Measurements from ENCODE around the gene NCAPG2. TPM values are rescaled to one million over a fixed set of nuclear protein-coding genes. Genes with fewer than 3 reads are reported as not detected.

Gene NCAPG2
- total RNA-seq, 2 experiments from 2014 or later: 139 to 173 TPM

DNA sequence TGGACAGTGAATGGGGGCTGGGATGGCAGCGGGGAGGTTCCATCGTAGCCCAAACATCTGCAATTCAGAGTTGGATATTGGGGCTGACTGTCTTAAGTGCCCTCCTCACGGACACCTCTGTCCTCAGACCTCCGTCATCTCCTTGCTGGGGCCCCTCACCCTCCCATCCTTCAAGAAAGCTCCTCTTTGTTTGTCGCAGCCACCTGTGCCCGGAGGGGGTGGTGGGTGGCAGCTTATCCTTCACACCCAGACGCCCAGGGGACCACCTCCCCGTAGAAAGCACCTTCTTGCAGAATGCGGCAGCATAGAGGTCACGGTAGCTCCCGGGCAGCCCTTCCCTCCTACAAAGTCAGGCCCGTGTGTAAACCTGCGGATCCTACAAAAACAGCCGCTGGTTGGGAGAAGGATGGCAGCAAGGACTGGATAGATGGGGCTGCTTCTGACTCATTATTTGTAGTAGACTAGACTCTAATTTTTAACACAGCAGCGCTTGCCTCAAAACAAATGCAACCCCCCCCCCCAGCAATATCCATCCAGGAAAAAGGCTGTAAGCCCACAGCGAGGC lies 115.6 kb downstream of the NCAPG2 start:
- H3K9me3 Mint-ChIP-seq: peaks cover 4% of the 10 kb centered on the region
- no peaks in the 10 kb centered on the region for H3K36me3 Mint-ChIP-seq (ENCODE audit: low read depth)
- no peak for DNase-seq
- ChIA-PET POLR2A (no interaction called here), CTCF (no interaction called here)
- peaks cover 45% of the 10 kb centered on the region for H3K27me3 Mint-ChIP-seq
- H3K4me3 Mint-ChIP-seq: peak overlapping the region; percentile 6
- no peak overlapping the region for H3K27ac Mint-ChIP-seq
- H3K4me1 Mint-ChIP-seq: peaks cover 4% of the 10 kb centered on the region

DNA sequence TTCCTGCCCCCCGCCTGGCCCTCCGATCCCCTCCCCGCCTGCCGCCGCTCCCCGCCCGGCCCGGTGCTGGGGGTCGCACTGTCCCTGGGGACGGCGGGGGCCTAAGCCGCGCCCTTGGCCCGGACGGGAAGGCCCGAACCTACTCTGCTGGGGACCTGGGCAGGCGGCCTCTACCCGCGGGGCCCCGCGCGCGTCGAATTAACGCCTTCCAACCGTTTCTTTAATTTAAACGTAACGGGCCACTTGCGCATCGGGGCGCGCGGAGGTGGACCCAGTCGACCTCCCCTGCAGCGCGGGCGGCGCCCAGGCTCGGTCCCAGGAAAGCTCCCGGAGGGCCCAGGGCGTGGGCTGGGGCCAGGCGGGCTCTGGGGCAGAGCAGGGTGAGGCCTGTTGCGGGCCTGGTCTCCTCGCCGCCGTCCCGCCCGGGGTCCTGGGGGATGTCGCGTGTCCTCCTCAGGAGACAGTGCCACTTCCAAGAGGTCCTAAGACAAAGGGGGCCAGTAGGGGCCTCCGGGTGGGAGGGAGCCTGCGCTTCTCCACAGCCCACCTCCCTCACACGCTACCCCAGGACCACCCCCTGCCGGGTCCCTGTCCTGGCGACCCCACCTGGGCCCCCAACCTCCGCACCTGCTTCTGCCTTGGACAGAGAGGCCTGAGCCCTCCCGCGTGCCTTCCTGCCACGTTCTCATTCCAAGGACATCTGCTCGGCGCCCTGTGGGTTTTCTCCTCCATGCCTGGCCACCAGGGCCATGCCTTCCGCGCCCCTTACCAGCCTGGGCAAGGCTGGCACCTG lies 116.3 kb downstream of the NCAPG2 start:
- DNase-seq: no peak
- H3K4me1 Mint-ChIP-seq: peaks cover 4% of the 10 kb centered on the region
- no peaks in the 10 kb centered on the region for H3K36me3 Mint-ChIP-seq (ENCODE audit: low read depth)
- H3K9me3 Mint-ChIP-seq: peaks cover 4% of the 10 kb centered on the region
- no peak overlapping the region for H3K4me3 Mint-ChIP-seq
- POLR2A ChIA-PET: no interaction called here
- H3K27me3 Mint-ChIP-seq: peaks cover 45% of the 10 kb centered on the region
- H3K27ac Mint-ChIP-seq: no peak overlapping the region
- CTCF ChIA-PET: no interaction called here

DNA sequence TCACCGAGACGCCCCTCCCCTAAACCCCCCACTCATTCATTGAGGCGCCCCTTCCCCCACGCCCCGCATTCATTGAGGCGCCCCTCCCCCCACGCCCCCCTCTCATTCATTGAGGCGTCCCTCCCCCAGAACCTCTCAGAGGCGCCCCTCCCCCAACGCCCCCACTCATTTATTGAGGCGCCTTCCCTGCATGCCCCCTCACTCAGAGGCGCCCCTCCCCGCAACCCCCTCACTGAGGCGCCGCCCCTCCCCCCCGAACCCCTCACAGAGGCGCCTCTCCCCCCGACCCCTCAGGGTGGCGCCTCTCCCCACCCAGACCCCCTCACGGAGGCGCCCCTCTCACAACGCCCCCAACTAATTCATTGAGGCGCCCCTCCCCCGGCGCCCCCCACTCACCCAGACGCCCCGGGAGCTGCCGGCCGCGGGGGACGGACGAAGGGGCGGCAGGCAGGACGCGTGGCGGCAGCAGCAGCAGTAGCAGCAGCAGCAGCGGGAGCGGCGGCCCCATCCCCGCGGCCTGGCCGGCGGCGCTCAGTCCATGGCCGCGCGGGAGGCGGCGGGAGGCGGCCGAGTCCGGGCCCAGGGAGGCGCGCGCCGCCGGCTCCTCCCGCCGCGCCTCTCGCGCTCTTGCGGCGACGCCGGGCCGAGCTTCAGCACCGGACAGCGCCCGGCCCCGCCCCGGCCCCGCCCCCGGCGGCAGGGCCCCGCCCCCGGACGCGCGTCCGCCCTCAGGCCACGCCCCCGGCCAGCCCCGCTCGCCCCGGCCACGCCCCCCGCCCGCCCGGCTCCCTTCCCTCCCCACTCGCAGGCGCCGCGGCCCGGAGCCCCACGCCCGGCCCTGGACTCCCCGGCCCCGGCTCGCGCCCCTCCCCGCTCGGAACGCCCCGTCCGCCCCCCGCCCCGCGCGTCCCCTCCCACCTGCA lies 117.2 kb downstream of the NCAPG2 start, which contains the start of gene PTPRN2:
Gene PTPRN2 (minus strand): TSS at position 662 of the 923 bp plus-strand sequence.
- ChIA-PET CTCF (no interaction called here), POLR2A (interaction anchor here (0.5 kb wide), 1 partner anchor 170 kb away, joined by 3 read pairs; no protein-coding TSS in a partner anchor)
- Mint-ChIP-seq H3K9me3 (peaks cover 2% of the 10 kb centered on the region), H3K27ac (no peak within 1 kb of the TSS), H3K27me3 (peaks cover 45% of the 10 kb centered on the region), H3K36me3 (ENCODE audit: low read depth) (no peaks in the 10 kb centered on the region), H3K4me1 (peaks cover 4% of the 10 kb centered on the region), H3K4me3 (no peak within 1 kb of the TSS)
- peak; percentile 60 for DNase-seq

DNA sequence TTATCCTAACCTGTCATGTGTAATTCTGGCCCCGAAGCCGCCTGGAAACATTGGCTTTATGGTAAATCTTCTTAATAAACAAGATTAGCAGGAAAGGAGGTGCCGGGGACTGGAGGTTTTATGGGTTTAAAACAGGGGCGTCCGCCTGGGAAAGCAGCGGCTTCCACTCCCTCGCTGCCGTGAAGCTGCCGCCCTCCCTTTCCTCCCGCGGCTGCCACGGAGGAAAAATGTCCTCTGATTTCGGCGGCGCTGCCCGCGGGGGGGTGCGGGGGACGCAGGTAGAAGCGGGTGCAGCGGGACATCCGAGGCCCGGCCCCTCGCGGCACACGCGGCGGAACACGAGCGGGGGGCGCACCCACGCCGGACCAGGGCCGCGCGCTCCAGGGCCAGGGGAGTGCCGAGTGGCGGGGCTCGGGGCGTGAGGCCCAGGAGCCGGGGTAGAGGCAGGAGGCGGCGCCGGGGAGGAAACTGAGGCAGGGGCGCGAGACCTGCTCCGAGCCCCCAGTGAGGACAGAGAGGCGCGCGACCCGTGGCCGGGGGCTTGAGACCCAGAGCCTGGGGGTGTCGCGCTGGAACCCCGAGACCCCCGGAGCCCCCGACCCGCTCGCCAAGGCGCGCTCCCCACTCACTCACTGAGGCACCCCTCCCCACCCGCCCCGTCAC lies 118.0 kb downstream of the NCAPG2 start:
- no peak overlapping the region for H3K4me3 Mint-ChIP-seq
- ChIA-PET POLR2A (no interaction called here), CTCF (no interaction called here)
- H3K36me3 Mint-ChIP-seq (ENCODE audit: low read depth): no peaks in the 10 kb centered on the region
- peaks cover 45% of the 10 kb centered on the region for H3K27me3 Mint-ChIP-seq
- peaks cover 8% of the 10 kb centered on the region for H3K4me1 Mint-ChIP-seq
- DNase-seq: no peak
- H3K9me3 Mint-ChIP-seq: no peaks in the 10 kb centered on the region
- H3K27ac Mint-ChIP-seq: no peak overlapping the region

DNA sequence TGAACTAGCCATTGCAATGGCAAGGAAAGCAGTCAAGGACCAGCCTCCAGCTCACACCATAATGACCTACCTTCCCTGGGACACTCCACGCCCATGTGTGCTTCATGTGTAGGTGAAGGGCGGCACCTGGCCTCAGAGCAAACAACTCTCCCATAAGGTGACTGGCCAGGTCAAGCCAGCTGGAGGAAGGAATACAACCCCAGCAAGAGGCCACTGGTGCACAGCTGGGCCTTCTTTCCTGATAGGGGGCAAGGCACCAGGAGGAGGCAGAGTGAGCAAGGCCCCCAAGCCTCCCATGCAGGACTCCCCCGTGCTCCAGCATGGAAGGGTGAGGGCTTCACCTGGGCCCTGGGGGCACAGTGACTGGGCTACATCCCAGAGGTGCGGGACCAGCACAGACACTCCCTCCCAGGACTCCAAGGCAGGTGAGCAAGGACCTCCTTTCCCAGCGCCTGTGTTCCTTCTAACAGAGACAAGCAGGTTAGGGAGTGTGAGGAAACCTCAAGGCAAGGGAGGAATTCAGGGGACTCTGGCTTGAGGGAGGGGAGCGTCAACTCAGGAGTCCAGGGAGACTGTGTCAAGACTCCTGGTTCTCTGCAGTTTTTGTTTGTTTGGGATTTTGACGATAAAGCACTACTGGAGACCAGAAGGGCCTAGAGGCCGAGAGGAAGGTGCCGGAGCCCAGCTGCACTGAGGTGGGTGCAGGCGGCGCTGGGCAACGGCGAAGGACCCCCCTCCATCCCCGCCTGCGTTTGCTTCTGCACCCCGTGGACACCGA lies 118.7 kb downstream of the NCAPG2 start:
- H3K27ac Mint-ChIP-seq: no peak overlapping the region
- no peaks in the 10 kb centered on the region for H3K36me3 Mint-ChIP-seq (ENCODE audit: low read depth)
- no peak for DNase-seq
- H3K9me3 Mint-ChIP-seq: peaks cover 2% of the 10 kb centered on the region
- H3K27me3 Mint-ChIP-seq: peaks cover 45% of the 10 kb centered on the region
- ChIA-PET CTCF (no interaction called here), POLR2A (no interaction called here)
- peak overlapping the region; percentile 36 for H3K4me3 Mint-ChIP-seq
- peaks cover 9% of the 10 kb centered on the region for H3K4me1 Mint-ChIP-seq

DNA sequence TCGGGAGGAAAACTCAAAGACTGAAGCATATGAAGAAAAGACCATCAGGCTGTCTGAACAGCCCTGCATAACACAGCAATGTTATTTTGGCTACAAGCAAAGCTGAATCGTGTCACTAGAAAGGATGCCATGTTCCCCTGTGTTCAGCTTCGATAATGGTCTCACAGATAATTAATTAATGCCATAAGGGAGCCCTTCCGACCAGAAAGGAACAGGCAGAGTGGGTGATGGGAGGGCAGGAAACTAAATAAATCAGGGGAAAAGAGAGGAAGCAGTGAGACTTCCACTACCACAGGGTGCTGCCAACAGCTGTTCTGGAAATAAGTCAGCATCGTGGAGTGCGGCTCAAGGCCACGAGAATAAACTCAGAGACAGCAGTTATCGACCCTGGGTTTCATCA lies 120.2 kb downstream of the NCAPG2 start:
- POLR2A ChIA-PET: no interaction called here
- Mint-ChIP-seq H3K4me3 (no peak overlapping the region), H3K9me3 (peaks cover 10% of the 10 kb centered on the region), H3K36me3 (ENCODE audit: low read depth) (no peaks in the 10 kb centered on the region), H3K4me1 (peaks cover 9% of the 10 kb centered on the region), H3K27me3 (peaks cover 32% of the 10 kb centered on the region), H3K27ac (no peak overlapping the region)
- DNase-seq: no peak
- CTCF ChIA-PET: no interaction called here

DNA sequence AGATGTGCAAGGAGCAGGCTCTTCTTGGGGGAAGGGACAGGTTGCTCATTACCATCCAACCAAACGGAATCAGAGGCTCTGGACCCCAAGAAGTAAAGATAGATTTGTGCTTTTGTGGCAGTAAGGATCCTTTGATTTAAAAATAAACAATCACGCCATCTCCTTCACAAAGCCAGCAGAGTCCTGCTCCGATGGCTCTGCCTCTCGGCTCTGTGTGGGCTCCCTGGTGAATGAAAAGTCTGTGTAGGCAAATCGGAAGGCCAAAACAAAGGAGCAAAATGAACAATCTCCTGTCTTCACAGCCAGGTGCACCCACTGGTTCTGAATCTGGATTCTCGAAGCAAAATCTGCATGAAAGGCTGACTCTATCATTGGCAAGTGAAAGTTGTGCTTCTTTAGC lies 120.8 kb downstream of the NCAPG2 start:
- Mint-ChIP-seq H3K27me3 (peaks cover 27% of the 10 kb centered on the region), H3K9me3 (peaks cover 13% of the 10 kb centered on the region), H3K27ac (no peak overlapping the region), H3K4me3 (no peak overlapping the region), H3K4me1 (peaks cover 7% of the 10 kb centered on the region), H3K36me3 (ENCODE audit: low read depth) (no peaks in the 10 kb centered on the region)
- CTCF ChIA-PET: no interaction called here
- DNase-seq: no peak
- POLR2A ChIA-PET: no interaction called here

DNA sequence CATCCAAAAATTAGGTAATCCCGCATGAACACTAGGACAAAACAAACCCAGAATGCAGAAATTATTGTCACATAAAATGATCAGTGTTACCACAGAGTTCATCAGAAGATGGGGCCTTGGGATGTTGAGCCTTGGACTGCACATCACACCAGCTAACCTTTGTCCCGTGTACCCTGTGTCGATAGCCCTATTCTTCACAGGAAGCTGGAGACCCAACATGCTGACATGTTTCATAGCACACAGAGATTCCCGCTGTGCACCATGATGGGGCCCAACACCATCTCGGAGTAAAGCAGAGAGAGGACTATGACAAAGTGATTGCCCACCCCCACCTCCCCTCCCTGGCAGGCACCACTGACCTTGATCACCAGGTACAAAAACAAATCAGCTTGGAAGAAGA lies 121.5 kb downstream of the NCAPG2 start:
- Mint-ChIP-seq H3K4me3 (no peak overlapping the region), H3K4me1 (peaks cover 7% of the 10 kb centered on the region), H3K27ac (no peak overlapping the region), H3K36me3 (ENCODE audit: low read depth) (no peaks in the 10 kb centered on the region), H3K9me3 (peaks cover 15% of the 10 kb centered on the region), H3K27me3 (peaks cover 25% of the 10 kb centered on the region)
- DNase-seq: no peak
- CTCF ChIA-PET: no interaction called here
- POLR2A ChIA-PET: no interaction called here

DNA sequence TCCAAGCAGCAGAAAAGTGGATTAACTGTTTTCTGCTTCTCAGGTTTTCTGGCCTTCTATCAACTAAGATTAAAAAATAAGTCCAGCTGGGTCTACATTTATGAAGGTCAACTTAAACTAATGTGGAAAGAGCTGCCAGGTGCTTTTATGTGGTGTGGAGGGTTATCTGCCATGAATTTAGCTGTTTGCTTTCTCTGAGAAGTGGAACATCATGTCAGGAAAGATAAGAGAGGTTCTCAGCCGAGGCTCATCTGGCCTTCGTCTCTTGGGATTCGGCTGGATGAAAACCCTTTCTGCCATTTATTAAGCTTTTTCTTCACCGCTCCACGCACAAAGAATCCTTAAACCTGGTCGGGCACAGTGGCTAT lies 122.5 kb downstream of the NCAPG2 start:
- Mint-ChIP-seq H3K27ac (no peak overlapping the region), H3K4me3 (no peak overlapping the region), H3K4me1 (peaks cover 7% of the 10 kb centered on the region), H3K27me3 (peaks cover 25% of the 10 kb centered on the region), H3K9me3 (peaks cover 15% of the 10 kb centered on the region), H3K36me3 (ENCODE audit: low read depth) (no peaks in the 10 kb centered on the region)
- DNase-seq: no peak
- ChIA-PET POLR2A (no interaction called here), CTCF (no interaction called here)

DNA sequence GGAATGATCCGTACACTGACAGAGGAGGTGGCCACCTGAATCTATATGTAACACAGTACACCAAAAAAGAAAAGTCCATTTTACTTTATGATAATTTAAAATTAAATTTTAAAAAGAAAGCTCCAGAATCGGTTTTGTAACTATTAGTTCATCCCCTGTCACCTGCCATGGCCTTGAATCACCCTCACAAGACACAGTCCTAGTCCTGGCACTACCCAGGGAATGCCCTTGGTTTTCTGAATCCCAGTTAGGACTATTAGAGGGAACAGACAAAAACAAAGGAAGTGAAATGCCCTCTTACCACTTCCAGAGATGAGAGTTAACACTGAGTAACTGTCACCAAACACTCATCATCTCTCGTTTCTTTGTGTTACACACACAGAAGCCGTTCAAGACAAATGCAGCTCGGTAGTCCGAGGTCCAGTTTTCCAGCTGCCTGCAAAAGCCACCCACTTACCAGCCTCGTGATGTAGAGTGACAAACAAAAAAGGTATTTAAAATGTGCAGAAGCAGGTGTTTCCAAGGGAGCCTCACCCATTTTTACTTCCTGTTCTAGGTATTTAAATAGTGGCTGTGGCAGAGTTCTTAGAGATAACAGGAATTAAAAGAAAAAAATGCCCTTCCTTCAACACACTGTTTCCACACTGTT lies 123.0 kb downstream of the NCAPG2 start:
- Mint-ChIP-seq H3K27ac (no peak overlapping the region), H3K4me1 (peaks cover 7% of the 10 kb centered on the region), H3K27me3 (peaks cover 25% of the 10 kb centered on the region), H3K4me3 (no peak overlapping the region), H3K9me3 (peaks cover 15% of the 10 kb centered on the region), H3K36me3 (ENCODE audit: low read depth) (no peaks in the 10 kb centered on the region)
- CTCF ChIA-PET: no interaction called here
- DNase-seq: no peak
- POLR2A ChIA-PET: no interaction called here
